IMR-90 (cell line): Measurements from ENCODE around the gene DIP2C. TPM values are rescaled to one million over a fixed set of nuclear protein-coding genes. Genes with fewer than 3 reads are reported as not detected.

Source experiments
- ATAC-seq: fragments of 200-7000 bp; cut with Tn5 transposase; 2 replicates; pipeline ENCODE4 v1.9.1; 2020; ENCODE audit warnings: low read depth, mild to moderate bottlenecking, moderate library complexity
- BruUV-seq: library from RNA; stranded (reverse); fragments of 400-500 nt; replicated peaks from 2 replicates; lab custom pipeline; 2021; lab: Mats Ljungman, UMichigan
- CTCF ChIA-PET: fragments of 300-600 bp; formaldehyde crosslinking; extraction: SDS; loops from one replicate; lab custom pipeline; 2021; ENCODE audit warnings: antibody characterized with exemption; lab: Yijun Ruan, JAX
- POLR2A ChIA-PET: fragments of 300-600 bp; sonication (Branson Sonifier 250); formaldehyde crosslinking; loops from one replicate; lab custom pipeline; 2022; ENCODE audit warnings: antibody characterized with exemption; ENCODE audit not compliant: unreplicated experiment; lab: Charles Lee
- DNase-seq: peaks from one replicate; pipeline ENCODE4 v3.0.0; 2013
- H2AFZ ChIP-seq: replicated peaks from 2 replicates; pipeline ENCODE3; 2013; ENCODE audit warnings: low read length, mild to moderate bottlenecking; ENCODE audit not compliant: poor library complexity
- H2AK5ac ChIP-seq: 2 replicates; pipeline ENCODE4 v1.6.1; 2013; ENCODE audit warnings: low read depth, low read length, inconsistent platforms
- H2AK9ac ChIP-seq: replicated peaks from 2 replicates; pipeline ENCODE3; 2013; ENCODE audit warnings: mild to moderate bottlenecking, low read depth, low read length, moderate library complexity; ENCODE audit not compliant: poor library complexity
- H2BK120ac ChIP-seq: 2 replicates; pipeline ENCODE4 v1.6.1; 2013; ENCODE audit warnings: low read depth, low read length, inconsistent platforms
- H2BK15ac ChIP-seq: 3 replicates; pipeline ENCODE4 v1.6.1; 2013; ENCODE audit warnings: low read depth, low read length, inconsistent platforms
- H2BK20ac ChIP-seq: 2 replicates; pipeline ENCODE4 v1.6.1; 2013; ENCODE audit warnings: low read depth, mild to moderate bottlenecking, inconsistent platforms, low read length, moderate library complexity
- H2BK5ac ChIP-seq: 2 replicates; pipeline ENCODE4 v1.6.1; 2013; ENCODE audit warnings: mild to moderate bottlenecking, low read depth, low read length, inconsistent platforms; ENCODE audit not compliant: poor library complexity, severe bottlenecking
- H3K14ac ChIP-seq: replicated peaks from 2 replicates; pipeline ENCODE4 v1.6.1; 2013; ENCODE audit warnings: low read depth, low read length, inconsistent platforms
- H3K18ac ChIP-seq: 2 replicates; pipeline ENCODE4 v1.6.1; 2013; ENCODE audit warnings: low read depth, low read length, control low read depth
- H3K23ac ChIP-seq: 2 replicates; pipeline ENCODE4 v1.6.1; 2013; ENCODE audit warnings: low read depth, low read length, inconsistent platforms
- H3K27ac ChIP-seq: 2 replicates; pipeline ENCODE4 v1.5.1; 2013; ENCODE audit warnings: mild to moderate bottlenecking, control low read depth, low read length; ENCODE audit not compliant: insufficient read depth
- H3K27me3 ChIP-seq: 2 replicates; pipeline ENCODE4 v1.6.1; 2013; ENCODE audit warnings: low read length; ENCODE audit not compliant: control insufficient read depth, insufficient read depth
- H3K36me3 ChIP-seq: 2 replicates; pipeline ENCODE4 v1.6.1; 2013; ENCODE audit warnings: low read length, mixed read lengths; ENCODE audit not compliant: control insufficient read depth, insufficient read depth
- H3K4ac ChIP-seq: 2 replicates; pipeline ENCODE4 v1.6.1; 2013; ENCODE audit warnings: low read depth, low read length, inconsistent platforms
- H3K4me1 ChIP-seq: 2 replicates; pipeline ENCODE4 v1.6.1; 2013; ENCODE audit warnings: low read length, mixed read lengths; ENCODE audit not compliant: control insufficient read depth, insufficient read depth
- H3K4me2 ChIP-seq: 2 replicates; pipeline ENCODE4 v1.6.1; 2013; ENCODE audit warnings: low read depth, mild to moderate bottlenecking, control low read depth, low read length, moderate library complexity
- H3K4me3 ChIP-seq: 2 replicates; pipeline ENCODE4 v1.5.1; 2013; ENCODE audit warnings: low read depth, mild to moderate bottlenecking, control low read depth, low read length, moderate library complexity; ENCODE audit not compliant: insufficient read depth
- H3K56ac ChIP-seq: 2 replicates; pipeline ENCODE4 v1.6.1; 2013; ENCODE audit warnings: low read length, inconsistent platforms; ENCODE audit not compliant: insufficient read depth; ENCODE audit errors: extremely low read depth
- H3K79me1 ChIP-seq, 2 experiments: 2 replicates each; pipeline ENCODE4 v1.6.1; 2013; ENCODE audit warnings: low read length in 2 of 2, inconsistent platforms in 1 of 2, low read depth in 1 of 2
- H3K9ac ChIP-seq: 2 replicates; pipeline ENCODE4 v1.6.1; 2013; ENCODE audit warnings: low read depth, low read length, control low read depth
- H3K9me1 ChIP-seq: 2 replicates; pipeline ENCODE4 v1.6.1; 2013; ENCODE audit warnings: low read length, inconsistent platforms; ENCODE audit not compliant: insufficient read depth
- H3K9me3 ChIP-seq: 2 replicates; pipeline ENCODE4 v1.6.1; 2013; ENCODE audit warnings: low read length; ENCODE audit not compliant: control insufficient read depth, insufficient read depth
- H4K20me1 ChIP-seq: 2 replicates; pipeline ENCODE4 v1.6.1; 2013; ENCODE audit warnings: low read length, inconsistent platforms; ENCODE audit not compliant: insufficient read depth
- H4K5ac ChIP-seq: 2 replicates; pipeline ENCODE4 v1.6.1; 2013; ENCODE audit warnings: mild to moderate bottlenecking, low read depth, low read length, control low read depth
- H4K8ac ChIP-seq, 2 experiments: 2 replicates each; pipeline ENCODE4 v1.6.1; 2013; ENCODE audit warnings: low read depth in 2 of 2, low read length in 2 of 2, control low read depth in 1 of 2, inconsistent platforms in 1 of 2
- H4K91ac ChIP-seq: 2 replicates; pipeline ENCODE4 v1.6.1; 2013; ENCODE audit warnings: low read depth, low read length, inconsistent platforms; ENCODE audit not compliant: insufficient read depth
- BHLHE40 ChIP-seq: fragments of 150-350 bp; IDR thresholded peaks from 2 replicates; pipeline ENCODE4 v1.6.1; 2016; ENCODE audit warnings: mild to moderate bottlenecking, low read depth, low read length
- CEBPB ChIP-seq: IDR thresholded peaks from 2 replicates; pipeline ENCODE4 v1.6.1; 2012; ENCODE audit warnings: low read depth, low read length, improper control_type of control experiment
- FOS ChIP-seq: fragments of 150-350 bp; IDR thresholded peaks from 2 replicates; pipeline ENCODE4 v1.6.1; 2016; ENCODE audit warnings: low read depth, low read length
- NFE2L2 ChIP-seq: fragments of 150-350 bp; IDR thresholded peaks from 2 replicates; pipeline ENCODE4 v1.6.1; 2016; ENCODE audit warnings: low read depth, mild to moderate bottlenecking, low read length
- RCOR1 ChIP-seq: IDR thresholded peaks from 2 replicates; pipeline ENCODE4 v1.6.1; 2012; ENCODE audit warnings: mild to moderate bottlenecking, low read length, improper control_type of control experiment; ENCODE audit not compliant: insufficient replicate concordance
- SMC3 ChIP-seq: fragments of 150-350 bp; IDR thresholded peaks from 2 replicates; pipeline ENCODE4 v1.6.1; 2016; ENCODE audit warnings: low read depth, mild to moderate bottlenecking, antibody characterized with exemption, low read length, moderate library complexity
- WGBS, 2 experiments: methylation state at CpG; one replicate each; pipeline versions ENCODE4 v1.1.5 to v1.1.7; 2013; ENCODE audit warnings: missing lambda C conversion rate in 2 of 2; ENCODE audit not compliant: insufficient read length in 1 of 2; ENCODE audit errors: extremely low coverage in 2 of 2; 5-methylcytosine and 5-hydroxymethylcytosine counted together
- dilution Hi-C: fragments of 300-500 bp; cut with HindIII; formaldehyde crosslinking; loops from one replicate; pipeline ENCODE4 v1.14.3; 2018; ENCODE audit warnings: low sequenced_read_pairs; ENCODE audit not compliant: unreplicated experiment
- in situ Hi-C: fragments of 300-500 bp; cut with MboI; formaldehyde crosslinking; loops from 3 replicates; pipeline ENCODE4 v1.14.3; 2019; ENCODE audit warnings: low sequenced_read_pairs, inconsistent platforms, mixed read lengths
- intact Hi-C: fragments of 100-400 bp; cut with micrococcal nuclease; formaldehyde crosslinking; loops from 2 replicates; pipeline ENCODE4 v1.10.0; 2022
- polyA plus RNA-seq, 3 experiments: library from polyadenylated mRNA; depleted of rRNA; stranded (reverse); fragments of >200 nt; gene quantifications; 2 replicates each; pipeline ENCODE4 v1.2.3, GENCODE V29; 2012; ENCODE audit warnings: low replicate concordance in 1 of 3
- total RNA-seq: library from RNA; depleted of rRNA; stranded (reverse); fragments of >200 nt; gene quantifications from 2 replicates; pipeline ENCODE4 v1.2.3, GENCODE V29; 2012
- TF ChIP-seq, protein P1 (sequence below): conservative IDR thresholded peaks from 2 replicates; pipeline ENCODE4 v1.5.1; 2012; ENCODE audit warnings: mild to moderate bottlenecking, low read depth, low read length, improper control_type of control experiment
- TF ChIP-seq, protein P2 (sequence below): fragments of 150-350 bp; IDR thresholded peaks from 2 replicates; pipeline ENCODE4 v1.6.1; 2016; ENCODE audit warnings: low read depth, mild to moderate bottlenecking, low read length, moderate library complexity, borderline replicate concordance

DIP2C gene
- total and polyA plus RNA-seq, 2 of the 4 experiments (the other 2 are of a cell fraction), result 8.6 to 17.3 TPM

DNA sequence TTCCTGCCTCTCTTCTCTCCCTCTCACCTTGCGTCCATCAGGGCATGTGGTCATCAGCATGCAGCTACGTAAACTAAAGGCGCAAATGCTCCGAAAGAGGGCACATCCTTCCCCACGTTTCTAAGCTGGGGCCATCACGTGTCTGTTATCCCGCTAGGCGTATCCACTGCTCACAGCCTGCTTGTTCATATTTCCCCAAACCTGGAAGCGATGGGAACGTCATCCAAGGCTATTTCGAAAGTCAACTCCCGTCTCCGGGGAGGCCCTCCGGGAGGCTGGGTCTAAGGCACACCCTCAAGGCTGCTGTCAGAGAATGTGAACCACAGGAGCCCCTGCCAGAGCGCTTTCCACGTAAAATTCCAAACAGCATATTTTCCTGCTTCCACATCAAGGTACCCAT, 199.2 kb downstream of the DIP2C start:
- Histone ChIP-seq H3K27me3 (no peaks in the 10 kb centered on the region), H3K9me3 (no peaks in the 10 kb centered on the region), H3K14ac (0 out of 2 replicates have a peak overlapping the region, but pooled peaks have one; percentile 35), H3K9me1 (peaks cover 32% of the 10 kb centered on the region), H3K56ac (no peak overlapping the region), H2BK5ac (no peak overlapping the region), H3K36me3 (no peaks in the 10 kb centered on the region), H2AK9ac (no peak overlapping the region), H4K8ac (0 out of 4 replicates have a peak overlapping the region, but pooled peaks of 1 of the 2 experiments have one; percentile 8), H2AK5ac (peak overlapping the region; percentile 23; the same call in 1 of the 2 replicates), H3K9ac (no peak overlapping the region), H2AFZ (no peak overlapping the region), H2BK120ac (no peak overlapping the region), H2BK20ac (no peak overlapping the region), H3K4me3 (no peak overlapping the region), H3K4me2 (no peak overlapping the region), H3K4me1 (peaks cover 17% of the 10 kb centered on the region), H3K18ac (no peak overlapping the region), H3K27ac (no peak overlapping the region), H4K20me1 (peaks cover 87% of the 10 kb centered on the region), H3K23ac (no peak overlapping the region), H4K91ac (no peak overlapping the region), H4K5ac (no peak overlapping the region), H2BK15ac (no peak overlapping the region), H3K4ac (peak overlapping the region; percentile 38; the same call in 1 of the 2 replicates), H3K79me1 (peaks cover 68 to 92% of the 10 kb centered on the region in 2 experiments)
- WGBS, 2 experiments, result 85% methylated on average over 10 of the region's 16 CpGs; no CpG with 5 or more reads in 1 of the 2 experiments
- DNase-seq (peak; percentile 27), ATAC-seq (no peak)
- dilution Hi-C loops (no loop called here), in situ Hi-C loops (no loop called here), intact Hi-C loops (no loop called here)
- ChIA-PET POLR2A (no interaction called here), CTCF (no interaction called here)
- TF ChIP-seq SMC3, result no peak
- TF ChIP-seq RCOR1, result no peak
- TF ChIP-seq, protein P1, sequence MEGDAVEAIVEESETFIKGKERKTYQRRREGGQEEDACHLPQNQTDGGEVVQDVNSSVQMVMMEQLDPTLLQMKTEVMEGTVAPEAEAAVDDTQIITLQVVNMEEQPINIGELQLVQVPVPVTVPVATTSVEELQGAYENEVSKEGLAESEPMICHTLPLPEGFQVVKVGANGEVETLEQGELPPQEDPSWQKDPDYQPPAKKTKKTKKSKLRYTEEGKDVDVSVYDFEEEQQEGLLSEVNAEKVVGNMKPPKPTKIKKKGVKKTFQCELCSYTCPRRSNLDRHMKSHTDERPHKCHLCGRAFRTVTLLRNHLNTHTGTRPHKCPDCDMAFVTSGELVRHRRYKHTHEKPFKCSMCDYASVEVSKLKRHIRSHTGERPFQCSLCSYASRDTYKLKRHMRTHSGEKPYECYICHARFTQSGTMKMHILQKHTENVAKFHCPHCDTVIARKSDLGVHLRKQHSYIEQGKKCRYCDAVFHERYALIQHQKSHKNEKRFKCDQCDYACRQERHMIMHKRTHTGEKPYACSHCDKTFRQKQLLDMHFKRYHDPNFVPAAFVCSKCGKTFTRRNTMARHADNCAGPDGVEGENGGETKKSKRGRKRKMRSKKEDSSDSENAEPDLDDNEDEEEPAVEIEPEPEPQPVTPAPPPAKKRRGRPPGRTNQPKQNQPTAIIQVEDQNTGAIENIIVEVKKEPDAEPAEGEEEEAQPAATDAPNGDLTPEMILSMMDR, result no peak
- no peak for TF ChIP-seq NFE2L2
- TF ChIP-seq, protein P2, sequence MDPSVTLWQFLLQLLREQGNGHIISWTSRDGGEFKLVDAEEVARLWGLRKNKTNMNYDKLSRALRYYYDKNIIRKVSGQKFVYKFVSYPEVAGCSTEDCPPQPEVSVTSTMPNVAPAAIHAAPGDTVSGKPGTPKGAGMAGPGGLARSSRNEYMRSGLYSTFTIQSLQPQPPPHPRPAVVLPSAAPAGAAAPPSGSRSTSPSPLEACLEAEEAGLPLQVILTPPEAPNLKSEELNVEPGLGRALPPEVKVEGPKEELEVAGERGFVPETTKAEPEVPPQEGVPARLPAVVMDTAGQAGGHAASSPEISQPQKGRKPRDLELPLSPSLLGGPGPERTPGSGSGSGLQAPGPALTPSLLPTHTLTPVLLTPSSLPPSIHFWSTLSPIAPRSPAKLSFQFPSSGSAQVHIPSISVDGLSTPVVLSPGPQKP, result no peak
- TF ChIP-seq FOS, result no peak
- no peak for TF ChIP-seq BHLHE40
- no peak for TF ChIP-seq CEBPB
- BruUV-seq, result no TSS peak
